ENCODE results near the gene CHID1. TPM values are rescaled to one million over a fixed set of nuclear protein-coding genes. Genes with fewer than 3 reads are reported as not detected.

Gene CHID1
- total RNA-seq, 4 donors from 2014 or later: 47.9 to 83.4 (median 65.8) TPM

DNA sequence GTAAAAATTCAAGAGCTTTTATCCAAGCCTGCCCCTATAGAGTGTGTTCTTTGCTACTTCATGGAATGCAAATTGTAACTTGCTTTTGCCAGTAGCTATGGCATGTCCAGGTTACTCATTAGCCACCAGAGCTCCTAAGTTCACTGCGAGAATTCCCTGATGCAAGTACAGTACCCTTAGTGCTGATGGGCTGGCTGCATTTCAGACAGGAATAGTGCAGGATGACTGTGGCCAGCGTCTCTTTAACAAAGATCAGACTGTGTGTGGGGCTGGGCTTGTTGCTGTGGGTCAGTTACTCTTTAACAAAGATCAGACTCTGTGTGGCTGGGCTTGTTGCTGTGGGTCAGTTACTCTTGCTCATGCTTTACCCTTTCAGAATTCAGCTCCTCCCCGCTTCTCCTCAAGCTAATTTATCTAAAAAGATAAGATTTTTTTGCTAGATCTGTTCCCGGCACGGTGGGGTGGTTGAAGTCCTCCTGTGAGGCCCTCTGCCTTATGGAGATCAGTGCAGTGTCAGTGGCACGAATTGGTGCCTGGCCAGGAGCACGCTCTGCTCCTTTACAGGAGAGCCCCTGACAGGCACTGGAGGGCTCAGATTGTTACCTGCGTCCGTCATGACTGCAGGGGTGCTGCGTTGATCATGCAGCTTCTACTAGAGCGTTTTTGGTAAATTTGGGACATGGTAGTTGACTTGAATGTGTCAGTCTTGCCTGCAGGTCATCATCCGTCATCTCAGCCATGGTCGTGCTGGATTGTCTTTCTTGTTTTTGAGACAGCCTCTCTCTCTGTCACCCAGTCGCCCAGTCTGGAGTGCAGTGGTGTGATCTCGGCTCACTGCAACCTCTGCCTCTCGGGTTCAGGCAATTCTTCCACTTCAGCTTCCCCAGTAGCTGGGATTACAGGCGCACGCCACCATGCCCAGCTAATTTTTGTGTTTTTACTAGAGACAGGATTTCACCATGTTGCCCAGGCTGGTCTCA lies 42.1 kb upstream of the CHID1 start:
- 50 to 53% methylated on average over 15 to 18 of the region's 18 CpGs for WGBS, 2 donors
- Histone ChIP-seq H3K9me3 (peaks cover 0 to 15% (median 5%) of the 10 kb centered on the region in 4 donors), H3K4me3 (no peak overlapping the region), H3K36me3 (peaks cover 0 to 31% (median 0%) of the 10 kb centered on the region in 3 donors), H3K27me3 (no peaks in the 10 kb centered on the region), H3K4me1 (peaks cover 0 to 44% (median 13%) of the 10 kb centered on the region in 4 donors), H3K27ac (peak overlapping the region in 3 of 4 donors; percentile 2 to 67 (median 6))
- TF ChIP-seq EP300 (IDR thresholded peaks at IDR 0.05): no peak
- DNase-seq (ENCODE audit: low spot score in 2 of 2): no peak

DNA sequence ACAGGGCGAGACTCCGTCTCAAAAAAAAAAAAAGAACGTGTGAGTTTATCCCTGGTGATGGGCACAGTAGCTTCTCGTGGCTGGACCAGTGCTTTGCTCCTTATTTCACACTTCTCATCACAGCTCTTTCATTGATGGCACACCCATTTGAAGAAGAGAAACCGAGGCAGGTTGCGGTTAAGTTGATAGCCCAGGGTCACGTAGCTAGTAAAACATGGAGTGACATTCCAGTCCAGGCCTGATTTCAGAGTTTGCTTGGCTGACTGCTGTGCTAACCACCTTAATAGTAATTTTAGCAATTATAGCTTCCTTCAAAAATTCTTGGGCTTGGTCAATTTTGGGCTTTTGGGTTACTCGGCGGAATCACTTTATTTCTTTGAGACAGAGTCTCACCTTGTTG lies 40.9 kb upstream of the CHID1 start:
- Histone ChIP-seq H3K36me3 (peaks cover 0 to 35% (median 0%) of the 10 kb centered on the region in 3 donors), H3K27ac (no peak overlapping the region), H3K27me3 (no peaks in the 10 kb centered on the region), H3K4me1 (peaks cover 0 to 47% (median 13%) of the 10 kb centered on the region in 4 donors), H3K4me3 (no peak overlapping the region), H3K9me3 (peaks cover 0 to 15% (median 5%) of the 10 kb centered on the region in 4 donors)
- 93 to 94% methylated on average over 9 of the region's 9 CpGs for WGBS, 2 donors
- TF ChIP-seq, protein P1, sequence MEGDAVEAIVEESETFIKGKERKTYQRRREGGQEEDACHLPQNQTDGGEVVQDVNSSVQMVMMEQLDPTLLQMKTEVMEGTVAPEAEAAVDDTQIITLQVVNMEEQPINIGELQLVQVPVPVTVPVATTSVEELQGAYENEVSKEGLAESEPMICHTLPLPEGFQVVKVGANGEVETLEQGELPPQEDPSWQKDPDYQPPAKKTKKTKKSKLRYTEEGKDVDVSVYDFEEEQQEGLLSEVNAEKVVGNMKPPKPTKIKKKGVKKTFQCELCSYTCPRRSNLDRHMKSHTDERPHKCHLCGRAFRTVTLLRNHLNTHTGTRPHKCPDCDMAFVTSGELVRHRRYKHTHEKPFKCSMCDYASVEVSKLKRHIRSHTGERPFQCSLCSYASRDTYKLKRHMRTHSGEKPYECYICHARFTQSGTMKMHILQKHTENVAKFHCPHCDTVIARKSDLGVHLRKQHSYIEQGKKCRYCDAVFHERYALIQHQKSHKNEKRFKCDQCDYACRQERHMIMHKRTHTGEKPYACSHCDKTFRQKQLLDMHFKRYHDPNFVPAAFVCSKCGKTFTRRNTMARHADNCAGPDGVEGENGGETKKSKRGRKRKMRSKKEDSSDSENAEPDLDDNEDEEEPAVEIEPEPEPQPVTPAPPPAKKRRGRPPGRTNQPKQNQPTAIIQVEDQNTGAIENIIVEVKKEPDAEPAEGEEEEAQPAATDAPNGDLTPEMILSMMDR (IDR thresholded peaks at IDR 0.05): no peak
- TF ChIP-seq POLR2A (IDR thresholded peaks at IDR 0.05): no peak
- TF ChIP-seq EP300 (IDR thresholded peaks at IDR 0.05): no peak
- DNase-seq (ENCODE audit: low spot score in 2 of 2): no peak

GRCh38 chr11:947744-948143 lies 37.1 kb upstream of the CHID1 start:
- Histone ChIP-seq H3K9me3 (peaks cover 0 to 15% (median 5%) of the 10 kb centered on the region in 4 donors), H3K36me3 (peaks cover 0 to 53% (median 0%) of the 10 kb centered on the region in 3 donors), H3K4me3 (no peak overlapping the region), H3K27me3 (no peaks in the 10 kb centered on the region), H3K4me1 (peaks cover 0 to 48% (median 11%) of the 10 kb centered on the region in 4 donors), H3K27ac (no peak overlapping the region)
- 84 to 87% methylated on average over 4 of the region's 4 CpGs for WGBS, 2 donors
- DNase-seq (ENCODE audit: low spot score in 2 of 2): no peak
- no peak for TF ChIP-seq EP300 (IDR thresholded peaks at IDR 0.05)
- TF ChIP-seq, protein P1 (IDR thresholded peaks at IDR 0.05): no peak
- no peak for TF ChIP-seq POLR2A (IDR thresholded peaks at IDR 0.05)

DNA sequence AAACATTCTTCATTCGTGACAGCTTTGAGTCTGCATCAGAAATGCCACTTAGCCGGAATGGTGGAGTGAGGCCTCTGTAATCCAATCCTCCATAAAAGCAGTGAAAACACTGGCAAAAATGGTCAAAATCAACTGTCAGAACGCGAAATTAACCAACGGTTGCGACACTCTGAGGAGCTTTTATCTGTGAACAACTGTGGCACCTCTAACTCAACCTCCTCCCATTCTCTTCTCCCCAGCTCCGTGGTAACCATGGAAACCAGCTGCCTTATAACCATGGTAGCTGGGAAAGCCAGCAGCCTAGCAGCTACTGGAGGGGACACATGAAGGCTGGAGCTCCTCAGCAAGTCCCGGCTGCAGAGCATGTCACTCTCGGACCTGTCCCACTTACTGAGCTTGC lies 35.4 kb upstream of the CHID1 start:
- TF ChIP-seq POLR2A (IDR thresholded peaks at IDR 0.05) (no peak), EP300 (IDR thresholded peaks at IDR 0.05) (no peak)
- TF ChIP-seq, protein P1 (IDR thresholded peaks at IDR 0.05): no peak
- no peaks in the 10 kb centered on the region for H3K27me3 ChIP-seq
- H3K4me3 ChIP-seq: no peak overlapping the region
- H3K4me1 ChIP-seq: peaks cover 0 to 51% (median 10%) of the 10 kb centered on the region in 4 donors
- H3K36me3 ChIP-seq: peaks cover 0 to 53% (median 0%) of the 10 kb centered on the region in 3 donors
- 69 to 73% methylated on average over 9 of the region's 9 CpGs for WGBS, 2 donors
- H3K9me3 ChIP-seq: peaks cover 0 to 15% (median 5%) of the 10 kb centered on the region in 4 donors
- no peak for DNase-seq (ENCODE audit: low spot score in 2 of 2)
- H3K27ac ChIP-seq: no peak overlapping the region

DNA sequence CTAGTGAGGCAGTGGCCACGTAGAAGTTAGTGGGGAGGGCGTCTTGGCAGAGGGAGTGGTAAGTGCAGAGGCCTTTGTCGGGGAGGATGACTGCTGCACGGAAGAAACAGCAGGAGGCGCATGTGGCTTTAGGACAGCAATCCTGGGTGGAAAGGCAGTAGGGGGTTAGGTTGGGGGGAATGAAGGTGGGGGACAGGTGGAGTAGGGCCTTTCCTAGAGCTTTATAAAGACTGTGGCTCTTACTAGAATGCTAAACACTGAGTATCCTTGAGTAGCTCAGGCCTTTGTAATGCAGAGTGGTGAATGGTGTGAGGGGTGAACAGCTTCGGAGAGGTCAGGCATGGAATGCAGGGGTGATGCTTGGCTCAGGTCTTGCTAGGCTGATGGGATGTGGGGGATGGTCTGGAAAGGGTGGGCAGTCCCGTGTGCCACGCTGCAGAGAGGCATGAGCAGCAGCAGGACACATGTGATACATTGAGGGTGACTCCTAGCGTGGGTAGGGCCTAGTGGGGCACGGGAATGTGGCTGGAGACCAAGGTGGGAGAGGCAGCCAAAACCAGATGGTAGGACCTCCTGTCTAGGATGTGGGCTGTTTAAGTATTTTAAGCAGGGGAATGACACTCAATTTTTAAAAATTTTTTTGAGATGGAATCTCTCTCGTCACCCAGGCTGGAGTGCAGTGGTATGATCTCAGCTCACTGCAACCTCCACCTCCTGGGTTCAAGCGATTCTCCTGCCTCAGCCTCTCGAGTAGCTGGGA lies 34.3 kb upstream of the CHID1 start:
- no peak overlapping the region for H3K4me3 ChIP-seq
- TF ChIP-seq POLR2A (IDR thresholded peaks at IDR 0.05): no peak
- no peak for TF ChIP-seq EP300 (IDR thresholded peaks at IDR 0.05)
- TF ChIP-seq, protein P1 (IDR thresholded peaks at IDR 0.05): no peak
- no peaks in the 10 kb centered on the region for H3K27me3 ChIP-seq
- H3K36me3 ChIP-seq: peaks cover 0 to 48% (median 0%) of the 10 kb centered on the region in 3 donors
- peaks cover 0 to 12% (median 4%) of the 10 kb centered on the region in 4 donors for H3K9me3 ChIP-seq
- 55 to 56% methylated on average over 13 of the region's 13 CpGs for WGBS, 2 donors
- no peak for DNase-seq (ENCODE audit: low spot score in 2 of 2)
- peak overlapping the region in 1 of 4 donors; percentile 22 for H3K27ac ChIP-seq
- peaks cover 0 to 61% (median 14%) of the 10 kb centered on the region in 4 donors for H3K4me1 ChIP-seq

All from tibial nerve (tissue), 4 donors.